Prostate gland (tissue), 2 donors: ENCODE data around the gene ANKRD66.
"Not testable (repeated sequence)": the region's sequence is repeated elsewhere in the genome, so short reads cannot be mapped to it uniquely, and the experiment has no call there.

Experiments
- CTCF ChIP-seq, 4 experiments: fragments of 200-600 bp in 2 of 4; fragments of 450-650 bp in 2 of 4; sonication (generic) in 2 of 4; IDR thresholded peaks; 1 replicate in 3 of 4; 2 replicates in 1 of 4; pipeline ENCODE4 v1.5.1; 2016 to 2019; ENCODE audit warnings: antibody characterized with exemption in 4 of 4, mild to moderate bottlenecking in 2 of 4, moderate library complexity in 2 of 4
- POLR2AphosphoS5 ChIP-seq: sonication (generic); formaldehyde crosslinking; IDR thresholded peaks from one replicate; pipeline ENCODE4 v1.6.1; 2017; ENCODE audit warnings: antibody characterized with exemption

- not testable (repeated sequence) for TF ChIP-seq CTCF (IDR thresholded peaks at IDR 0.05); POLR2AphosphoS5
Observed at GRCh38 chr6:46774736-46775135, 28.0 kb downstream of the ANKRD66 start.
